OCI-LY7 (cell line): ENCODE measurements around the gene CTBP2.

Experiments used
- EZH2phosphoT487 ChIP-seq: fragments of 200-600 bp; sonication (generic); IDR thresholded peaks from 2 replicates; pipeline ENCODE4 v1.6.1; 2018; ENCODE audit warnings: low read depth, borderline replicate concordance, mild to moderate bottlenecking, mixed run types, antibody characterized with exemption, low read length, moderate library complexity, mixed read lengths
- TF ChIP-seq, protein P1 (sequence below): fragments of 200-600 bp; sonication (generic); conservative IDR thresholded peaks from 2 replicates; pipeline ENCODE4 v1.5.1; 2014; ENCODE audit warnings: mild to moderate bottlenecking, antibody characterized with exemption, low read length, moderate library complexity, mixed read lengths

DNA sequence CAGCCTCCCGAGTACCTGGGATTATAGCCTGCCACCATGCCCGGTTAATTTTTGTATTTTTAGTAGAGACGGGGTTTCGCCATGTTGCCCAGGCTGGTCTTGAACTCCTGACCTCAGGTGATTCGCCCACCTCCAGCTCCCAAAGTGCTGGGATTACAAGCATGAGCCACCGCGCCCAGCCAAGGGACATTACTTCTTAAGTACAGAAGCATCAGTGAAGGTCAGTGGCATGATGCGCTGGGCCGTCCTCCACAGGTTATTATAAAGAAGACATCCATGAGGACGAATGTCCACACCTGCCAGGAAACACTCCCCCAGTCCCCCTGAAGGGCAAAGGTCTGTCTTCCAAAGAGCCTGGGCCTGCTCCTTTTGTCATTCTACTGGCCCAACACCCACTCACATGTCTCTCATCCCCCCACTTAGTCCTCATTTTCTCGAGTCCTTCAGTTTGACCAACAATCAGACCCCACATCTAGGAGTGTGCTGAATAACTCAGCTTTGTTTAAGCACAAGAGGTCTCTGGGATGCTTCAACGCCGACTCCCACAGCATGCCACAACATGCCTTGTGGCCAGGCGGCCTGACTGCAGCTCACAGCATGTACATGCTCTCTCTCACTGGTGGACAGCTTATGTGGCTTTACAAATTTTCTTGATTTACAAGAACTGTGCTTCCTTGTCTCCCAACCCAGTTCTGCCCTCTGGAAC is 73.0 kb downstream of the CTBP2 start:
- TF ChIP-seq, protein P1, sequence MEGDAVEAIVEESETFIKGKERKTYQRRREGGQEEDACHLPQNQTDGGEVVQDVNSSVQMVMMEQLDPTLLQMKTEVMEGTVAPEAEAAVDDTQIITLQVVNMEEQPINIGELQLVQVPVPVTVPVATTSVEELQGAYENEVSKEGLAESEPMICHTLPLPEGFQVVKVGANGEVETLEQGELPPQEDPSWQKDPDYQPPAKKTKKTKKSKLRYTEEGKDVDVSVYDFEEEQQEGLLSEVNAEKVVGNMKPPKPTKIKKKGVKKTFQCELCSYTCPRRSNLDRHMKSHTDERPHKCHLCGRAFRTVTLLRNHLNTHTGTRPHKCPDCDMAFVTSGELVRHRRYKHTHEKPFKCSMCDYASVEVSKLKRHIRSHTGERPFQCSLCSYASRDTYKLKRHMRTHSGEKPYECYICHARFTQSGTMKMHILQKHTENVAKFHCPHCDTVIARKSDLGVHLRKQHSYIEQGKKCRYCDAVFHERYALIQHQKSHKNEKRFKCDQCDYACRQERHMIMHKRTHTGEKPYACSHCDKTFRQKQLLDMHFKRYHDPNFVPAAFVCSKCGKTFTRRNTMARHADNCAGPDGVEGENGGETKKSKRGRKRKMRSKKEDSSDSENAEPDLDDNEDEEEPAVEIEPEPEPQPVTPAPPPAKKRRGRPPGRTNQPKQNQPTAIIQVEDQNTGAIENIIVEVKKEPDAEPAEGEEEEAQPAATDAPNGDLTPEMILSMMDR: no peak
- TF ChIP-seq EZH2phosphoT487: no peak
